Measurements from ENCODE around the gene TM9SF1.

DNA sequence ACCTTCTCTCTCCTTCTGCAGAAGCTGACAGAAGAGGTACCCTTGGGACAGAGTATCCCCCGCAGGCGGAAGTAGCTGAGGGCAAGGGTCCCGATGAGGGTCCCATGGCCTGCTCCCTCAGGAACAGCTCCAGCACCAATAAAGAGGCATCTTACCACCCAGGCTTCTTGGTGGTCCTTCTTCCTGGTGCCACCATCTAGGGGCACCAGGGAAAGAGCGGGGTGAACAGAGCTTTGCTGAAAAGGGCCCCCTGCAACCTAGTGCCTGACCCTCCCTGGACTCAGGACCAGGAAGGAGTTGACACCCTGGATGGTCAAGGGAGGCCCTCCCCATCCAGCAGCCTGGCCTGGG, 34.8 kb downstream of the TM9SF1 start:
- TF ChIP-seq, protein P1, sequence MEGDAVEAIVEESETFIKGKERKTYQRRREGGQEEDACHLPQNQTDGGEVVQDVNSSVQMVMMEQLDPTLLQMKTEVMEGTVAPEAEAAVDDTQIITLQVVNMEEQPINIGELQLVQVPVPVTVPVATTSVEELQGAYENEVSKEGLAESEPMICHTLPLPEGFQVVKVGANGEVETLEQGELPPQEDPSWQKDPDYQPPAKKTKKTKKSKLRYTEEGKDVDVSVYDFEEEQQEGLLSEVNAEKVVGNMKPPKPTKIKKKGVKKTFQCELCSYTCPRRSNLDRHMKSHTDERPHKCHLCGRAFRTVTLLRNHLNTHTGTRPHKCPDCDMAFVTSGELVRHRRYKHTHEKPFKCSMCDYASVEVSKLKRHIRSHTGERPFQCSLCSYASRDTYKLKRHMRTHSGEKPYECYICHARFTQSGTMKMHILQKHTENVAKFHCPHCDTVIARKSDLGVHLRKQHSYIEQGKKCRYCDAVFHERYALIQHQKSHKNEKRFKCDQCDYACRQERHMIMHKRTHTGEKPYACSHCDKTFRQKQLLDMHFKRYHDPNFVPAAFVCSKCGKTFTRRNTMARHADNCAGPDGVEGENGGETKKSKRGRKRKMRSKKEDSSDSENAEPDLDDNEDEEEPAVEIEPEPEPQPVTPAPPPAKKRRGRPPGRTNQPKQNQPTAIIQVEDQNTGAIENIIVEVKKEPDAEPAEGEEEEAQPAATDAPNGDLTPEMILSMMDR (IDR thresholded peaks at IDR 0.05; ENCODE audit: low read length) = no peak
- TF ChIP-seq EZH2 (optimal IDR thresholded peaks at IDR 0.05; ENCODE audit: low read depth, low read length) = no peak
